K562 (cell line): ENCODE measurements around the gene AKIRIN1. TPM values are rescaled to one million over a fixed set of nuclear protein-coding genes. Genes with fewer than 3 reads are reported as not detected.
"Not testable (repeated sequence)": the region's sequence is repeated elsewhere in the genome, so short reads cannot be mapped to it uniquely, and the experiment has no call there.

Experiments used
- ATAC-seq: fragments of 200-7000 bp; cut with Tn5 transposase; 3 replicates; pipeline ENCODE4 v1.9.1; 2020; ENCODE audit warnings: moderate library complexity
- BruUV-seq: library from RNA; stranded (reverse); fragments of 400-500 nt; replicated peaks from 2 replicates; lab custom pipeline; 2021; lab: Mats Ljungman, UMichigan
- CTCF ChIA-PET: fragments of 300-600 bp; formaldehyde crosslinking; extraction: SDS; loops from one replicate; lab custom pipeline; 2021; ENCODE audit warnings: low intra/inter-chr PET ratio; lab: Yijun Ruan, JAX
- POLR2A ChIA-PET: fragments of 300-600, 350-650 bp; sonication (Branson Sonifier 250); formaldehyde crosslinking; extraction: SDS; loops from one replicate; lab custom pipeline; 2021; ENCODE audit warnings: antibody characterized with exemption, inconsistent platforms; lab: Yijun Ruan, JAX
- DNase-seq, 4 experiments: peaks; one replicate each; pipeline versions ENCODE4 v3.0.0 to v3.0.0-alpha.2; 2011 to 2018; ENCODE audit warnings: low spot score in 3 of 4, mixed read lengths in 3 of 4; ENCODE audit errors: extremely low read depth in 1 of 4
- FAIRE-seq: peaks from 2 replicates; lab custom pipeline; 2011; peaks lifted over from hg19 to GRCh38; lab: Jason Lieb, UNC
- H2AFZ ChIP-seq: 2 replicates; pipeline ENCODE4 v1.6.0; 2011; ENCODE audit warnings: low read depth, low read length, control low read depth, inconsistent platforms
- H3K27ac ChIP-seq: fragments of 200-600 bp; 3 replicates; pipeline ENCODE4 v1.8.0; 2011; ENCODE audit warnings: low read depth, mild to moderate bottlenecking, control low read depth, inconsistent platforms, low read length, moderate library complexity, mixed read lengths; ENCODE audit errors: extremely low read depth
- H3K27me3 ChIP-seq, 2 experiments: fragments of 300-600 bp in 1 of 2; 2 replicates in 1 of 2; 3 replicates in 1 of 2; pipeline versions ENCODE4 v1.6.0 to v1.8.0; 2011; ENCODE audit warnings: inconsistent platforms in 2 of 2, low read length in 2 of 2, mild to moderate bottlenecking in 1 of 2, mixed read lengths in 1 of 2, moderate library complexity in 1 of 2; ENCODE audit not compliant: control insufficient read depth in 2 of 2, insufficient read depth in 2 of 2
- H3K36me3 ChIP-seq: fragments of 300-600 bp; 3 replicates; pipeline ENCODE4 v1.8.0; 2011; ENCODE audit warnings: mild to moderate bottlenecking, low read length, inconsistent platforms; ENCODE audit not compliant: control insufficient read depth, insufficient read depth
- H3K4me1 ChIP-seq, 2 experiments: fragments of 200-600 bp in 1 of 2; replicated peaks in 1 of 2; 2 replicates in 1 of 2; 3 replicates in 1 of 2; pipeline versions ENCODE4 v1.5.1 to v1.8.0; 2011; ENCODE audit warnings: inconsistent platforms in 2 of 2, low read length in 2 of 2, mild to moderate bottlenecking in 1 of 2, mixed read lengths in 1 of 2, moderate library complexity in 1 of 2; ENCODE audit not compliant: control insufficient read depth in 2 of 2, insufficient read depth in 2 of 2
- H3K4me2 ChIP-seq: 2 replicates; pipeline ENCODE4 v1.6.1; 2011; ENCODE audit warnings: low read length, control low read depth, inconsistent platforms, mixed read lengths; ENCODE audit not compliant: insufficient read depth
- H3K4me3 ChIP-seq: fragments of 200-600 bp; sonication (generic), shearing (Covaris generic); 2 replicates; pipeline ENCODE4 v1.5.1; 2016; ENCODE audit warnings: control low read depth, inconsistent platforms
- H3K79me2 ChIP-seq: fragments of 200-600 bp; 3 replicates; pipeline ENCODE4 v1.8.0; 2011; ENCODE audit warnings: low read length, inconsistent platforms; ENCODE audit not compliant: control insufficient read depth, insufficient read depth
- H3K9ac ChIP-seq, 2 experiments: 2 replicates each; pipeline versions ENCODE4 v1.6.0 to v1.6.1; 2011; ENCODE audit warnings: low read depth in 2 of 2, low read length in 2 of 2, control low read depth in 1 of 2, inconsistent platforms in 1 of 2, mild to moderate bottlenecking in 1 of 2, mixed read lengths in 1 of 2; ENCODE audit not compliant: insufficient read depth in 1 of 2
- H3K9me1 ChIP-seq: one replicate; pipeline ENCODE4 v1.6.0; 2011; ENCODE audit warnings: inconsistent platforms, mild to moderate bottlenecking, low read length, moderate library complexity; ENCODE audit not compliant: control insufficient read depth, insufficient read depth
- H3K9me3 ChIP-seq: replicated peaks from 2 replicates; pipeline ENCODE4 v1.5.1; 2011; ENCODE audit warnings: low read depth, low read length, inconsistent platforms; ENCODE audit not compliant: control insufficient read depth, insufficient read depth
- H4K20me1 ChIP-seq: replicated peaks from 2 replicates; pipeline ENCODE4 v1.6.1; 2011; ENCODE audit warnings: low read length, inconsistent platforms, mixed read lengths; ENCODE audit not compliant: control insufficient read depth, insufficient read depth
- CBX1 ChIP-seq: sonication (generic); IDR thresholded peaks from 2 replicates; pipeline ENCODE4 v1.6.1; 2016; ENCODE audit warnings: antibody characterized with exemption, low read depth, mild to moderate bottlenecking
- CBX3 ChIP-seq, 2 experiments: IDR thresholded peaks; 1 replicate in 1 of 2; 2 replicates in 1 of 2; pipeline ENCODE4 v1.6.1; 2012; ENCODE audit warnings: inconsistent platforms in 2 of 2, low read length in 2 of 2, borderline replicate concordance in 1 of 2, control low read depth in 1 of 2
- CBX5 ChIP-seq: IDR thresholded peaks from 2 replicates; pipeline ENCODE4 v1.6.1; 2014; ENCODE audit warnings: low read depth, borderline replicate concordance
- ELF2 ChIP-seq: fragments of 250-450 bp; sonication (Bioruptor Pico); IDR thresholded peaks from 2 replicates; pipeline ENCODE4 v1.5.0; 2021; ENCODE audit warnings: mild to moderate bottlenecking
- TRIM24 ChIP-seq, 2 experiments: fragments of 450-650 bp; IDR thresholded peaks; 2 replicates each; pipeline ENCODE4 v1.6.1; 2016
- TRIM28 ChIP-seq: fragments of 450-650 bp; IDR thresholded peaks from 2 replicates; pipeline ENCODE4 v1.6.1; 2017
- XRCC3 ChIP-seq: fragments of 450-650 bp; IDR thresholded peaks from 2 replicates; pipeline ENCODE4 v1.6.1; 2017; ENCODE audit warnings: mild to moderate bottlenecking, moderate library complexity
- WGBS: fragments of 100-300 bp; shearing (Covaris generic); methylation state at CpG from one replicate; pipeline ENCODE4 v1.1.6; 2016; ENCODE audit warnings: low coverage, mixed read lengths; ENCODE audit not compliant: insufficient coverage; ENCODE audit errors: missing lambda C conversion rate; 5-methylcytosine and 5-hydroxymethylcytosine counted together
- in situ Hi-C: fragments of 300-500 bp; cut with MboI; formaldehyde crosslinking; loops from 4 replicates; pipeline ENCODE4 v1.15.0; 2018; ENCODE audit warnings: inconsistent platforms, mixed read lengths
- intact Hi-C: fragments of 100-400 bp; cut with micrococcal nuclease; formaldehyde crosslinking; loops from 2 replicates; pipeline ENCODE4 v1.14.2; 2022
- polyA plus RNA-seq, 8 experiments: library from polyadenylated mRNA; depleted of rRNA in 4 of 8; stranded (reverse) in 5 of 8; unstranded in 3 of 8; fragments of >200 nt; fragmentation: Nextera tagmentation in 2 of 8; fragmentation: Illumina TruSeq in 1 of 8; extraction: Ambion mirVana in 2 of 8; extraction: Trizol in 1 of 8; gene quantifications; 2 replicates each; pipeline versions ENCODE4 v1.2.1 to v1.2.3, GENCODE V29; 2011 to 2014; ENCODE audit warnings: inconsistent platforms in 1 of 8, missing spikeins in 1 of 8
- total RNA-seq, 7 experiments: library from RNA; depleted of rRNA in 6 of 7; stranded (reverse); fragments of >200 nt in 6 of 7; fragmentation: Illumina TruSeq in 2 of 7; extraction: Trizol in 2 of 7; gene quantifications; 2 replicates each; pipeline versions ENCODE4 v1.2.1 to v1.2.3, GENCODE V29; 2011 to 2021; ENCODE audit warnings: low replicate concordance in 1 of 7
- TF ChIP-seq, protein P1 (sequence below): fragments of 450-650 bp; IDR thresholded peaks from 2 replicates; pipeline ENCODE4 v1.6.1; 2018; ENCODE audit warnings: mild to moderate bottlenecking, low read depth; ENCODE audit not compliant: partially characterized antibody

AKIRIN1 gene
- total and polyA plus RNA-seq, 9 of the 15 experiments (the other 6 are each of a cell fraction or from before 2014, with no cell fraction given): 11.5 to 139 (median 83.4) TPM

DNA sequence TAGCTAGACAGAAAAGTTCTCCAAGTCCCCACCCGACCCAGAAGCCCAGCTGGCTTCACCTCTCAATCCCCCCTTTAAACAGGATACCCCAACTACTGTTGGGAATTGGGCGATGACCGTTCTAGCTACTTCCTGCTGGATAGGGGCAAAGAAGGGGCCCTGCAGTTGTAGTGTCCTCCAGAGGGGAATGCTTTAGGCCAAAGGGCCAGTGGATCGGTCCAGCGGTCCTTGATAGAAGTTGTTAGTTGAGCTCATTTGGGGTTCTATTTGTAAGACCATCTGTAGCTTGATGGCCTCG, 12.9 kb upstream of the AKIRIN1 start:
- WGBS: 69% methylated on average over 6 of the region's 6 CpGs
- H4K20me1 ChIP-seq, intact Hi-C loops, H2AFZ ChIP-seq, H3K4me3 ChIP-seq, H3K79me2 ChIP-seq, BruUV-seq, H3K9ac ChIP-seq, H3K9me3 ChIP-seq, H3K36me3 ChIP-seq, H3K4me1 ChIP-seq, H3K9me1 ChIP-seq, H3K27me3 ChIP-seq, H3K4me2 ChIP-seq, H3K27ac ChIP-seq, FAIRE-seq, CTCF ChIA-PET, ATAC-seq, in situ Hi-C loops: not testable (repeated sequence)
- POLR2A ChIA-PET: interaction anchor here (1.2 kb wide), 2 partner anchors 9 to 25 kb away, joined by 4 to 5 read pairs; no protein-coding TSS in a partner anchor
- DNase-seq: peak in 1 of 4 experiments; percentile 51
- peak; percentile 44; the same call in 1 of the 2 replicates for TF ChIP-seq CBX1
- TF ChIP-seq CBX5: peak; percentile 87
- peak; percentile 95 for TF ChIP-seq TRIM28
- peak; percentile 95 for TF ChIP-seq ELF2 (CRISPR knock-in tag)
- TF ChIP-seq, protein P1, sequence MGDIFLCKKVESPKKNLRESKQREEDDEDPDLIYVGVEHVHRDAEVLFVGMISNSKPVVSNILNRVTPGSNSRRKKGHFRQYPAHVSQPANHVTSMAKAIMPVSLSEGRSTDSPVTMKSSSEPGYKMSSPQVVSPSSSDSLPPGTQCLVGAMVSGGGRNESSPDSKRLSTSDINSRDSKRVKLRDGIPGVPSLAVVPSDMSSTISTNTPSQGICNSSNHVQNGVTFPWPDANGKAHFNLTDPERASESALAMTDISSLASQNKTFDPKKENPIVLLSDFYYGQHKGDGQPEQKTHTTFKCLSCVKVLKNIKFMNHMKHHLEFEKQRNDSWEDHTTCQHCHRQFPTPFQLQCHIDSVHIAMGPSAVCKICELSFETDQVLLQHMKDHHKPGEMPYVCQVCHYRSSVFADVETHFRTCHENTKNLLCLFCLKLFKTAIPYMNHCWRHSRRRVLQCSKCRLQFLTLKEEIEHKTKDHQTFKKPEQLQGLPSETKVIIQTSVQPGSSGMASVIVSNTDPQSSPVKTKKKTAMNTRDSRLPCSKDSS: peak; percentile 85
- 0 out of 4 replicates have a peak, but pooled peaks of 1 of the 2 experiments have one; percentile 40 for TF ChIP-seq TRIM24 (IDR thresholded peaks at IDR 0.05)
- peak in 1 of 2 experiments; percentile 88; a peak in 2 of 3 replicates for TF ChIP-seq CBX3 (IDR thresholded peaks at IDR 0.05; ENCODE audit: borderline replicate concordance in 1 of 2, low read length in 2 of 2)
- TF ChIP-seq XRCC3: peak; percentile 40; the same call in 1 of the 2 replicates
